HG02970 (cell line): ENCODE data around the gene ZSCAN16.
"Not testable (repeated sequence)": the region's sequence is repeated elsewhere in the genome, so short reads cannot be mapped to it uniquely, and the experiment has no call there.

Source experiments
- ATAC-seq: cut with Tn5 transposase; IDR thresholded peaks from one replicate; pipeline ENCODE4 v1.9.1; 2021; ENCODE audit warnings: mild to moderate bottlenecking, moderate library complexity, moderate number of reproducible peaks; ENCODE audit not compliant: unreplicated experiment, low FRiP score

Gene ZSCAN16

GRCh38 chr6:28124350-28124970 is at the start of gene ZSCAN16:
Gene ZSCAN16, plus strand, starts transcription at chr6:28124609. Its CDS starts 835 bp downstream, at chr6:28125444.
- peak; percentile 77 for ATAC-seq

GRCh38 chr6:28078050-28078449 is 46.4 kb upstream of the ZSCAN16 start:
- no peak for ATAC-seq

GRCh38 chr6:28078836-28079235 is 45.6 kb upstream of the ZSCAN16 start:
- no peak for ATAC-seq

- not testable (repeated sequence) for ATAC-seq
Observed at GRCh38 chr6:28080381-28080630, 44.1 kb upstream of the ZSCAN16 start, which contains the start of gene ZNF165. Gene ZNF165, plus strand, starts transcription at chr6:28080568. Its CDS starts 4,913 bp downstream, at chr6:28085481.

- peak; percentile 63 for ATAC-seq
Observed at GRCh38 chr6:28080631-28081485, 43.6 kb upstream of the ZSCAN16 start.

GRCh38 chr6:28081486-28081751 is 43.0 kb upstream of the ZSCAN16 start:
- ATAC-seq: peak; percentile 33

GRCh38 chr6:28082939-28083338 is 41.5 kb upstream of the ZSCAN16 start:
- ATAC-seq: no peak

GRCh38 chr6:28089054-28089453 is 35.4 kb upstream of the ZSCAN16 start:
- no peak for ATAC-seq

GRCh38 chr6:28090917-28091586 is 33.4 kb upstream of the ZSCAN16 start:
- no peak for ATAC-seq

- not testable (repeated sequence) for ATAC-seq
Observed at GRCh38 chr6:28102222-28102621, 22.2 kb upstream of the ZSCAN16 start.

GRCh38 chr6:28102699-28103098 is 21.7 kb upstream of the ZSCAN16 start:
- ATAC-seq: not testable (repeated sequence)

GRCh38 chr6:28104392-28105244 is 19.8 kb upstream of the ZSCAN16 start:
- ATAC-seq: peak; percentile 96

- ATAC-seq: no peak
Observed at GRCh38 chr6:28105245-28105639, 19.2 kb upstream of the ZSCAN16 start.

- no peak for ATAC-seq
Observed at GRCh38 chr6:28107506-28107905, 16.9 kb upstream of the ZSCAN16 start.

- no peak for ATAC-seq
Observed at GRCh38 chr6:28111964-28112363, 12.4 kb upstream of the ZSCAN16 start.

- no peak for ATAC-seq
Observed at GRCh38 chr6:28115799-28116198, 8.6 kb upstream of the ZSCAN16 start.

- ATAC-seq: no peak
Observed at GRCh38 chr6:28117386-28118050, 6.9 kb upstream of the ZSCAN16 start.

GRCh38 chr6:28118217-28118616 is 6.2 kb upstream of the ZSCAN16 start:
- no peak for ATAC-seq

- ATAC-seq: no peak
Observed at GRCh38 chr6:28121876-28122275, 2.5 kb upstream of the ZSCAN16 start.

- not testable (repeated sequence) for ATAC-seq
Observed at GRCh38 chr6:28122283-28122682, 2.1 kb upstream of the ZSCAN16 start.
